ENCODE data around the gene ADCY9. TPM values are rescaled to one million over a fixed set of nuclear protein-coding genes. Genes with fewer than 3 reads are reported as not detected.

Gene ADCY9
- polyA plus RNA-seq, 1 donor (not counting 4 experiments of a cell fraction or from before 2014, with no cell fraction given) = 3.0 TPM

DNA sequence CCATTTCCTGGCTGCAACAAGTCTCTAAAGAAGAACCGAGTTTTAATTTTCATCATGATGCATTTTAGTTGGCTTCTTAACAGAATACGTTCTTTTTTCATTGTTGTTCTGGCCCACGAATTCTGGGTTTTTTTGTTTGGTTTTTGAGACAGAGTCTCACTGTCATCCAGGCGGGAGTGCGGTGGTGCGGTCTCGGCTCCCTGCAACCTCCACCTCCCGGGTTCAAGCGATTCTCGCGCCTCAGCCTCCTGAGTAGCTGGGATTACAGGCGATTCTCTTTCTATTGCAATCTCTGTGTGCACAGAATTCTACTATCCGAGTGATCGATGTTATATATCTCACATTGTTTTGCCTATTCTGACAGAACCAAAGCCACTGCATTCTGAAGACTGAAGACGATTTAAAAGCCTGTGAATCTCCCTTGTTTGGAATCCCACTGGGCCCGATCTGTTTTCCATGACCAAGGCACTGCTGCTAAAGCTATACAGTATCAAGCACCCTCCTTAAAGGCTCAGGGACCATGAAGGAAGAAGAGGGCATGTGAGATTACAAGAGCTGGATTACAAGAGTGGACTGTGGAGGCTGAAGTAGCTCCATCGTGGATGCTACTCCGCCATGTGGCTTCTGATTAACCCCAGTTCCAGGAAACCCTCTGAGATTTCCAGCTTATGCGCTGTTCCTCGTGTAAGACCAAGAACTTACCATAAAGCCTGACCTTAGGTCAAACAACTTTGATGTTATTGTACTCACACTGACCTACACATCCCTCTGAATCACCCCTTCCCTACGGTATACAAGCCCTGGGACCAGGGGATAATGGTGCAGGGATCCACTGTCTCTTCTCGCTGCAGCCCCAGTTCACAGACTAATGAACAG, 44.3 kb downstream of the ADCY9 start:
- no peaks in the 10 kb centered on the region for H3K9me1 ChIP-seq (ENCODE audit: control insufficient read depth, extremely low read depth, insufficient read depth, low read length)
- TF ChIP-seq, protein P1, sequence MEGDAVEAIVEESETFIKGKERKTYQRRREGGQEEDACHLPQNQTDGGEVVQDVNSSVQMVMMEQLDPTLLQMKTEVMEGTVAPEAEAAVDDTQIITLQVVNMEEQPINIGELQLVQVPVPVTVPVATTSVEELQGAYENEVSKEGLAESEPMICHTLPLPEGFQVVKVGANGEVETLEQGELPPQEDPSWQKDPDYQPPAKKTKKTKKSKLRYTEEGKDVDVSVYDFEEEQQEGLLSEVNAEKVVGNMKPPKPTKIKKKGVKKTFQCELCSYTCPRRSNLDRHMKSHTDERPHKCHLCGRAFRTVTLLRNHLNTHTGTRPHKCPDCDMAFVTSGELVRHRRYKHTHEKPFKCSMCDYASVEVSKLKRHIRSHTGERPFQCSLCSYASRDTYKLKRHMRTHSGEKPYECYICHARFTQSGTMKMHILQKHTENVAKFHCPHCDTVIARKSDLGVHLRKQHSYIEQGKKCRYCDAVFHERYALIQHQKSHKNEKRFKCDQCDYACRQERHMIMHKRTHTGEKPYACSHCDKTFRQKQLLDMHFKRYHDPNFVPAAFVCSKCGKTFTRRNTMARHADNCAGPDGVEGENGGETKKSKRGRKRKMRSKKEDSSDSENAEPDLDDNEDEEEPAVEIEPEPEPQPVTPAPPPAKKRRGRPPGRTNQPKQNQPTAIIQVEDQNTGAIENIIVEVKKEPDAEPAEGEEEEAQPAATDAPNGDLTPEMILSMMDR (optimal IDR thresholded peaks at IDR 0.05 in 1 of 3, IDR thresholded peaks at IDR 0.05 in 1 of 3, conservative IDR thresholded peaks at IDR 0.05 in 1 of 3; ENCODE audit: extremely low read depth in 1 of 3, insufficient read depth in 2 of 3, low read length in 3 of 3) = no peak
- TF ChIP-seq EZH2 (IDR thresholded peaks at IDR 0.05; ENCODE audit: low read length) = no peak
- H4K20me1 ChIP-seq (ENCODE audit: control insufficient read depth, extremely low read depth, insufficient read depth, low read length) = no peaks in the 10 kb centered on the region
- FAIRE-seq (no peak), DNase-seq (ENCODE audit: low read depth, low spot score) (no peak)
- no peaks in the 10 kb centered on the region for H3K79me2 ChIP-seq (ENCODE audit: control insufficient read depth, insufficient read depth, low read length)
- H3K27me3 ChIP-seq (ENCODE audit: control insufficient read depth, extremely low read depth, insufficient read depth, low read length) = no peaks in the 10 kb centered on the region
- H3K4me1 ChIP-seq (ENCODE audit: control insufficient read depth, extremely low read depth, insufficient read depth, low read length) = no peaks in the 10 kb centered on the region
- no peak overlapping the region for H3K9ac ChIP-seq (ENCODE audit: control insufficient read depth, extremely low read depth, insufficient read depth, low read length)
- no peaks in the 10 kb centered on the region for H3K36me3 ChIP-seq (ENCODE audit: control insufficient read depth in 2 of 2, extremely low read depth in 1 of 2, insufficient read depth in 2 of 2, low read length in 2 of 2)
- dilution Hi-C loops (cut with MboI; ENCODE audit: extremely low pct_ligation_motif_present, low sequenced_read_pairs) = no loop called here
- H3K9me3 ChIP-seq (ENCODE audit: control insufficient read depth, low read depth, low read length) = no peaks in the 10 kb centered on the region
- no peak overlapping the region for H3K4me3 ChIP-seq (ENCODE audit: control insufficient read depth in 2 of 3, extremely low read depth in 1 of 3, insufficient read depth in 2 of 3, low read depth in 1 of 3, low read length in 3 of 3)
- no peak overlapping the region for H2AFZ ChIP-seq (ENCODE audit: control insufficient read depth, low read length)
- H3K27ac ChIP-seq (ENCODE audit: control insufficient read depth, insufficient read depth, low read length) = no peak overlapping the region
- H3K4me2 ChIP-seq (ENCODE audit: control insufficient read depth, extremely low read depth, insufficient read depth, low read depth, low read length) = no peak overlapping the region

DNA sequence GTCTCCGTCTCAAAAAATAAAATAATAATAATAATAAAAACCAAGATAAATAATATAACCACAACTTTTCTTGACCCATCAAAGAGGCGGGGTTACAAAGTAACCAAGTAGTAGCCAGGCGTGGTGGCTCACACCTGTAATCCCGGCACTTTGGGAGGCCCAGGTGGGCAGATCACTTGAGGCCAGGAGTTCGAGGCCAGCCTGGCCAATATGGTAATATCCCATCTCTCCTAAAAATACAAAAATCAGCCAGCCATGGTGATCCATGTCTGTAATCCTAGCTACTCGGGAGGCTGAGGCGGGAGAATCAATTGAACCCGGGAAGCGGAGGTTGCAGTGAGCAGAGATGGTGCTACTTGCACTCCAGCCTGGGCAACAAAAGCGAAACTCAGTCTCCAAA, 45.3 kb downstream of the ADCY9 start:
- no peaks in the 10 kb centered on the region for H3K4me1 ChIP-seq (ENCODE audit: control insufficient read depth, extremely low read depth, insufficient read depth, low read length)
- no peaks in the 10 kb centered on the region for H3K9me3 ChIP-seq (ENCODE audit: control insufficient read depth, low read depth, low read length)
- DNase-seq (ENCODE audit: low read depth, low spot score) (no peak), FAIRE-seq (no peak)
- H4K20me1 ChIP-seq (ENCODE audit: control insufficient read depth, extremely low read depth, insufficient read depth, low read length) = no peaks in the 10 kb centered on the region
- dilution Hi-C loops (cut with MboI; ENCODE audit: extremely low pct_ligation_motif_present, low sequenced_read_pairs) = no loop called here
- H3K27ac ChIP-seq (ENCODE audit: control insufficient read depth, insufficient read depth, low read length) = no peak overlapping the region
- no peaks in the 10 kb centered on the region for H3K79me2 ChIP-seq (ENCODE audit: control insufficient read depth, insufficient read depth, low read length)
- H3K9me1 ChIP-seq (ENCODE audit: control insufficient read depth, extremely low read depth, insufficient read depth, low read length) = no peaks in the 10 kb centered on the region
- no peak overlapping the region for H3K9ac ChIP-seq (ENCODE audit: control insufficient read depth, extremely low read depth, insufficient read depth, low read length)
- no peaks in the 10 kb centered on the region for H3K36me3 ChIP-seq (ENCODE audit: control insufficient read depth in 2 of 2, extremely low read depth in 1 of 2, insufficient read depth in 2 of 2, low read length in 2 of 2)
- H3K4me3 ChIP-seq (ENCODE audit: control insufficient read depth in 2 of 3, extremely low read depth in 1 of 3, insufficient read depth in 2 of 3, low read depth in 1 of 3, low read length in 3 of 3) = no peak overlapping the region
- TF ChIP-seq, protein P1 (optimal IDR thresholded peaks at IDR 0.05 in 1 of 3, IDR thresholded peaks at IDR 0.05 in 1 of 3, conservative IDR thresholded peaks at IDR 0.05 in 1 of 3; ENCODE audit: extremely low read depth in 1 of 3, insufficient read depth in 2 of 3, low read length in 3 of 3) = no peak
- TF ChIP-seq EZH2 (IDR thresholded peaks at IDR 0.05; ENCODE audit: low read length) = no peak
- H3K27me3 ChIP-seq (ENCODE audit: control insufficient read depth, extremely low read depth, insufficient read depth, low read length) = no peaks in the 10 kb centered on the region
- H3K4me2 ChIP-seq (ENCODE audit: control insufficient read depth, extremely low read depth, insufficient read depth, low read depth, low read length) = no peak overlapping the region
- H2AFZ ChIP-seq (ENCODE audit: control insufficient read depth, low read length) = no peak overlapping the region
